Activated gamma-delta T cell (primary cell): ENCODE results near the gene GHRH.

ENCODE experiments used
- DNase-seq: peaks from one replicate; lab custom pipeline; 2025; lab: John Stamatoyannopoulos, UW

The GHRH gene

DNA sequence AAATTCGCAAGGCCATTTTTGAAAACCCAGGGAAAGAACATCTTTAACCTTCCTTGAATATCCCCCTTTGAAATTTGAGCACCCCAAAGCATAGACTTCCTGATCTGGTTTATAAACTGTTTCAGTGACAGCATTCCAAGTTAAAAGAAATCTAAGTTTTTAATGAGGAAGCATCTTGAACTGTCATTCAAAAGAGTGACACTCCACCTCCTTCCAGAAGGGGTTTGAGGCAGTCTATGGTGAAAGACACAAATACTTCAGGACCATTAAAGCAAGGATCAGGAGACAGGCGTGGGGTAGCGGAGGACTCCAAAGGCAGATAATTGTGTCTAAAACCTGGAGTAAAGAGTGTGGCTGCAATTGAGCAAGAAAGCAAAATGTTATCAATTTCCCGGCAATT, 691 bp downstream of the GHRH start:
- no peak for DNase-seq

DNA sequence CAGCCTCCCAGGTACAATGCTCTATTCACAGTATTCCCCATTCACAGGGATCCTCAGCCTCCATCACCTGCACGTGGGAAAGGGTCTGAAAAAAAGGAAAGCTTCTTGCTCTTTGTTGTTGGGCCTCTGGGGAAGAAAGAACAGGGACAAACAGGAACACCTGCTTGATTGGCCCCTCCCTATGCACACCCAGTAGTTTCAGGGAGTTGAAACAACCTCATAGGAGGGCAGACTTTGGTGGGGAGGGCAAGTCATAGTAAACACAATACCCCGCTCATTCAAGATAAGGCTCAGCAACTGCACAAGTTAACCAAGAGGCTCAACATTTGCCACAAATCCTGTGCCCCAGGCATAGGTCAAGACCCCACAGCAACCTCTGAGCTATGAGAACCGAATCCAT, 1.7 kb downstream of the GHRH start:
- no peak for DNase-seq

DNA sequence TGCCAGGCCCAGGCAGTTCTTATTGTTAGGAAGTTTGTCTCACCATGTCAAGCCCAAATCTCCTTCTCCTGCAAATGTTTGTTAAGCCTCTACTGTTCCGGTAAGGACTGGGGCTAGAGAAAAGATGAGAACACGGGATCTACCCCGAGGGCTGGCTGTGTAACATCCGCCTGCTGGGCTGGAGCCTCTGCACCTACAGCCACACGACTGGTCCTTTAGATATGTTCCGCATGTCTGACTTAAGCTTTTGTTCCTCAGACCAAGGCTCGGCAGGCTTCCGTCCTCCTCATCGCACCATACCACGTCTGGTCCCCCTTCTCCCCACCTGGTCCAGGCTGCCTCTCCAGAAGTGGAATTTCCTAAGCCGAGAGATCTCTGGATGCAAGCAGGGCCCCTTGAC, 2.6 kb downstream of the GHRH start:
- no peak for DNase-seq

DNA sequence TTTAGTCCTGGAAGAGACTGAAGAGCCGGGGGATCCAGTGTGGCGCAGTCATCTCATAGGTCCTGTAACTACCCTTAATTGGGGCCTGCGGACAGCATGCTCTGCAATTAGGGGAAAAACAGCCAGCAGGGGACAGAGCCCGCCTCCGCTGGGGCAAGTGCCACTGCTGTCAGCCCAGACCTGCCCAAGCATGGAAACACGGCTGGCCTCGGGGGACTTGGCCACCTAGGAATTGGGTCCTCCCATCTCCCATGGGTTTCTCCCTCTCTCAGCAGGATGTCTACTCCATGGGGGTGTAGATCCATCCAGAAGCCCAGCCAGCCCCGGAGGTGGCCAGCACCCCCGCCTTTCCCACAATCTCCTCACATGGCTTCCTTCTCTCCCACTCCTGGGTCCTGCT, 3.6 kb downstream of the GHRH start:
- no peak for DNase-seq

DNA sequence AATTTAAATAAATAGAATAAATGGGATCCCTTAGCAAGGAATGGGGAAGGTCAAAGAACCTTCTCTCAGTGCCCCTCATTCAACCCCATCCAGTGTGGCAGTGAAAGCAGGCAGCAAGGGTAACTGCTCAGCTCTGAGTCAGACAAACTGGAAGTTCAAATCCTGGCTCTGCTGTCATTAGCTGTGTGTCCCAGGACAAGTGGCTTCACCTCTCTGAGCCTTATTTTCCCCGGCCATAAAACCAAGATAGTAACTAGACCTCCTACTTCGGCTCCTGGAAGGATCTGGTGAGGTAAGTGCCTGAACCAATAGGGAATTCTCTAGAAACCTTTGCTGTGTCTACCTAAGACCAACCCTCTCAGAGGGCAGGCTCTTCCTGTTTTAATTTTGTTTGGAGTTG, 4.1 kb downstream of the GHRH start:
- no peak for DNase-seq

DNA sequence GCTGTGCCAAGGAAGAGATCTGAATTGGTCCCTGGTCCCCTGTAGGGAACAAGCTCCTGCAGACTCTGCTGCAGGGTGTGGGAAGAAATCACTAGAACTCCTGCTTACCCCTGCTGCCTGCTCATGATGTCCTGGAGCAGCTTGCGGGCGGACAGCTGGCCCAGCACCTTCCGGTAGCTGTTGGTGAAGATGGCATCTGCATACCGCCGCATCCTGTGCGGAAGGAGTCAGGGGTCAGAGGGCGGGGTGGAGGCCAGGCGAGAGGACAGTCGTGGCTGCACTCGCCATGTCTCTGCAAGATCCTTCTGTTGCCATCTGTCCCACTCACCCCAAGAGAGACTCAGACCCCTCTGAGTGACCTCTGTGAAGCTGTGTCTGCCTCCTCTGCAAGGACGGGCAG, 5.3 kb downstream of the GHRH start:
- DNase-seq = no peak

DNA sequence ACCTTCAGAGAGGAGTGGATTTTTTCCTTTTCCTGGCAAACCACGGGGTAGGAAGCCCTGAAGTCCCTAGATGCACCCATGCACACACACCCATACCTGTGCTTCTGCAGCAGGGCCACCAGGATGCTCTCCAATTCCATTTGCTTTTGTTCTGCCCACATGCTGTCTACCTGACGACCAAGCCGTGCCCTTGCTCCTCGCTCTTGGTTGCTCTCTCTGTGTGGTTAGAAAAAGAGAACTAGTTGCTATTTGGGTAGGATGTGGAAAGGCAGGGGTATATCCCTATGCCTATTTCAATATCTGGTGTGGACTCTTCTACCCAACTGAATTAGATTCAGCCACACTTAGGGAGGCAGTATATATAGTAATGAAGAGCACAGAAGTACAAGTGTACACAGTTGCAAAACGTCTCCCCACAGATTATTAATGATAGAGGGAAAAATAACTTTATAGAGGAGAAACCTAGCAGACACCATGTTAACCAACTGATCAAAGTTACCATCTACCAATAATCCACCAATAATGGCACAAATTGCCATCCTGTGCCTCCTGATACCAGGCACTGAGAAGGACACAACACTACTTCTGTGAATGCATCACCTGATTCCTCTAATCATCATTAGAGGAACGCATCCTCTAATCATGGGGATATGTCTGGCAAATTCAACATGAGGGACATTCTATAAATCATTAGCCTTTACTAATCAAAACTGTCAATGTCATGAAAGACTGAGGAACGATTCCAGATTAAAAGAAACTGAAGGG, 7.3 kb downstream of the GHRH start:
- no peak for DNase-seq

DNA sequence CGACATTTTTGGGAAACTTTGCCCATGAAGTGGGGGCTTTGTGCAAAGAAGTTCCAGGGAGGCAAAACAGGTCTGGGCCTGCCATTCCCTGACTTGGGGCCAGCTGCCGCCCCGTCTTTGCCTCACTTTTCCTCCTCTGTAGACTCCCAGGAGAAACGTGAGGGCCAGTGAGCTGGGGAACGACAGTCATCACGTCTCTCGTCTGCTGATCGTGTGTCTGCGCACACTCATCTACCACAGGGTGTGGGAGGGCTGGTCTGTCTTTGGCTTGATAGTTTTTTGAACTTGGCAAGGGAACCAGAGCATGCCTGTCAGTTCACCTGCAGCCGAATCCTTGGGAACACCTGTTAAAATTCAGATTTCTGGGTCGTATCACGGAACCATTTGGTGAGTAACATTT, 8.5 kb downstream of the GHRH start:
- no peak for DNase-seq

DNA sequence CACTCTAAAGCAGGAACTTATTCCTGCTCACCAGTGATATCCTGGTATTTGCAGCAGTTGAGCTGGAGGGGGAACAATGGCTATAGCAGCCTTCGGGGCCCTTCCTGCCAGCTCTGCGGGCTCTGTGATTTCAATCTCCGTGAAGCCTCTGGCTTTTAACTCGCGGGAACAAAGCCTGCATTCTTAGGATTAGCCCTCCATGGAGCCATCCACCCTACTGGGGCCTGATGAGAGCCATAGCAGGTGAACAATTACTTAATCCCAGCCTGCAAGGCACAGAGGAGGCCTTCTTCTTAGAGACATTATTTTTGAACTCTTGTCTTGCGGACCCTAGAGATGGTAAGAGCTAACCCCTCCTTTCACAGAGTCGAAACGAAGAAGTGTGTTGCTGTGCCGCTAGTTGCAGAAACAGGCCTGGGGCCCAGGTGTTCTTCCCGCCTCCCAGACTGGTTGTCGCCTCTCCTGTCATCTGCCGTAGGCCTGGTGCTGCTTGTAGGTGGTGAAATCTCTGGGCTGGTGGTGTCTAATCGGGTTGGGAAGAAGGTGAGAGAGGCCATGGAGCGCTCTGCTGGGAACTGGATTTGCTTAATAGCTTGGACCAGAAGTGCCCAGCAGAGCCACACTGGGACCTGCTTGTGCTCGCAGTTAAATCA, 9.7 kb downstream of the GHRH start:
- DNase-seq = no peak

DNA sequence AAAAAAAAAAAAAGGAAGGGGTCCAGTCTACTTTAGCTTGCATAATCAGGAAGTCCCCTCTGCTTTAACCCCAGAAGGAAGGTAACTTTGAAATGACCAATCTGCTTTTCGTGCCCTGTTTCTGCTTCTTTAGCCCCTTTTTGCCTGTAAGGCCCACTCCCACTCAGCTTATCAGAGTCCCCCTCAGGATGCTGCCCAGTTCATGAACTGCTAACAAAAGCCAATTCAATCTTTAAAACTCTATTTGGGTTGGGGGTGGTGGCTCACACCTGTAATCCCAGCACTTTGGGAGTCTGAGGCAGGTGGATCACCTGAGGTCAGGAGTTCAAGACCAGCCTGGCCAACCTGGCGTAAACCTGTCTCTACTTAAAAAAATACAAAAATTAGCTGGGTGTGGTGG, 12.3 kb downstream of the GHRH start:
- DNase-seq = no peak

DNA sequence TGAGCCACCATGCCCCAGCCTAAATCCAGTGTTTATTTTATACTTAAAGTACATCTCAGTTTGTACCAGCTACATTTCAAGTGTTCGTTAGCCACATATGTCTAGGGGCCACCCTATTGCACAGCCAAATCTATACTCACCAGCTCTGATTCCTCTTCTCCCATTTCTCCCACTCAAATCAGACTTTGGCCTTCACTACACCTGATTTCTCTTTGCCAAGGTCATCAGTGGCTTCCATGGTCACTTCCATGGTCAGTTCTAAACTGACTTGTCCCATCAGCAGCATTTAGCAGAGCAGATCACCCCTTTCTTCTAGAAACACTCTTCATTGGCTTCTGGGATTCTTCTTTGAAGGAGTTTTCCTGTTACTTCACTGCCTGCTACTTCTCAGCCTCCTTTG, 14.1 kb downstream of the GHRH start:
- DNase-seq = no peak

DNA sequence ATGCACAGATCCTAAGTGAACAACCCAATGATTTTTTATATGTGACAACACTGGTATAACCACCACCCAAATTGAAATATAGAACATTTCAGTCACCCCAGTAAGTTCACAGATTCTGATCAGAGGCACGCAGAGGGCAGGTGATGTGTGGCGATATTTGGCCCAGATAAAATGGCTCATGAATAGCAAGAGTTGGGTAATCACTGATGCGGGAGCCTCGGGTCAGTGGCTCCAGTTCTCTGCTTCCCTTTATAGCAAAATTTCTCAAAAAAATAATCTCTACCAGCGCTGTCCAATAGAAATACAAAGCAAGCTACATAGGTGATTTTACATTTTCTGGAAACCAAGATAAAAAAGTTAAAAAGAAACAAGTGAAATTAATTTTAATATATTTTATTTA, 14.9 kb downstream of the GHRH start:
- no peak for DNase-seq

DNA sequence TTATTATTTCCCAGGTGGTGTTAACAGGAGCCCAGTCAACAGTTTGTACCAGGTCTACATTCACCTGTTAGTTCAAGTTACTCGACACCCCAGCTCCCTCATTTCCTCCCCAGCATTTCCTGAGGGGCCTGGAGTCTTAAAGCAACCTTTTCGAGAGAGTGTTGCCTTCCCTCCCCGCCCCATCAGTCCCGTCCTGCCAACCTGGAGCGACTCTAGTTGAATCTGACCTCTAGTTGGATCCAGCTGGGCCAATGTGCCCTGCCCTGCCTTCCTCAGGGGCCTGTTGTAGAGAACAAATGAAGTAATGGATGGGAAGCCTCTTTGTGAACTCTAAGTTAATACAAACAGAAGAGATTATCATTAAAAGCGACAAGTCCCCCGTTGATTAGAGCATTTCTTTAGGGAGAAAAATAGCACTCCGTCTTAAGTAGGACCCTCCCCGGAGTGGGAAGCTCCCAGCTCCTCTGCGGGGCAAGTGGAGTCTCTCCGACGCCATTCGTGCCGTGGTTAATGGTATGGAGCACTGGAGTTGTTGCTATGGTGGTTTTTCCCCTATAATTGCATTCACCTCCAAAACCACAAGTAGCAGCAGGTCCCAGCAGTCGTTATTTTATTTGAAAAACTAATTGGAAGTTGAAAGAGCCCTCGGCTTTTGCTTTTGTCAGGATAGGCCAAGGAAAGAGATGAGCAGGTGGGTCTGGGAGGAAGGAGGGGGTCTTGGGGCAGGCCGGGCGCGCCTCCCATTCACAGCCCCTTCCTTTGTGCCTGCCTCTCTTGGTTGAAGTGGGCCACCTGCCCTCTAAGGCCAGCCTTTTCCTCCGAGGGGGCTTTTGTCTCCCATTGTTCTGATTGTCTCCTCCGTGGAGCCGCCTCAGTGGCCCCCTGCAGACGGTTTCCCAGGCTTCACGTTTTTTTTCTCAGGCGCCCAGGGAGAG, 16.1 kb downstream of the GHRH start:
- no peak for DNase-seq

DNA sequence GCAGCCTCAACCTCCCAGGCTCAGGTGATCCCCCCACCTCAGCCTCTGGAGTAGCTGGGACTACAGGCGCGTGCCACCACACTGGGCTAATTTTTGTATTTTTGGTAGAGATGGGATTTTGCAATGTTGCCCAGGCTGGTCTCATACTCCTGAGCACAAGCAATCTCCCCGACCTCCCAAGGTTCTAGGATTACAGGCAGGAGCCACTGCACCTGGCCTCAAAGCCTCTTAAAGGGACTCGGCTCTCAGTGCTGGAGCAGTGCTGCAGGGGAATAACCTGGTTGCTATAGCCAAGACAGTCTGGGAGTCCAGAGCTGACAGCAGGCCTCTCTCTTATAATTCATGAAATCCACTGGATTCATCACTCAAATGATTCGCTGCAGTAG, 17.0 kb downstream of the GHRH start:
- no peak for DNase-seq

DNA sequence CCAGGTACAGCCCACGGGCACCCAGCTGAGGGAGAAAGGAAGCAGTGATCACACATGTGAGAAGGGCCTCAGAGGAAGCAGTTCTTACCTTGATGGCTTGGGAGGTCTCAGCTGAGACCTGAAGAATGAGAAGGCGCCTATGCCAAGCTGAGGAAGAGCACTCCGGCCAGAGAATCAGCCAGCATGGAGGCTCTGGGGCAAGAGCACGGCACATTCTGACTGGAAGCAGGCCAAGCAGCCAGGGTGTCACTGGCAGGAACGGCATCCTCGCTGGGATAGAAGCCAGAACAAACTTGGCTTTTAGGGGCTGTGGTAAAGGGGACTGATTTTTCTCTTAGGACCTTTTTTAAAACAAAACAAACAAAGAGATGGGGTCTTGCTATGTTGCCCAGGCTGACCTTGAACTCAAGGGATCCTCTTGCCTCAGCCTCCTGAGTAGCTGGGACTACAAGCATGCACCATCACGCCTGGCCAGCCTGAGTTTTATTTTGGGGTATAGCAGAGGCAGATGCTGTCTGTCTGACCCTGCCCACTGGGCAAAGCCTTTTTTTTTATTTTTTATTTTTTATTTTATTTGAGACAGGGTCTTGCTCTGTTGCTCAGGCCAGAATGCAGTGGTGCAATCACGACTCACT, 17.6 kb downstream of the GHRH start:
- no peak for DNase-seq

DNA sequence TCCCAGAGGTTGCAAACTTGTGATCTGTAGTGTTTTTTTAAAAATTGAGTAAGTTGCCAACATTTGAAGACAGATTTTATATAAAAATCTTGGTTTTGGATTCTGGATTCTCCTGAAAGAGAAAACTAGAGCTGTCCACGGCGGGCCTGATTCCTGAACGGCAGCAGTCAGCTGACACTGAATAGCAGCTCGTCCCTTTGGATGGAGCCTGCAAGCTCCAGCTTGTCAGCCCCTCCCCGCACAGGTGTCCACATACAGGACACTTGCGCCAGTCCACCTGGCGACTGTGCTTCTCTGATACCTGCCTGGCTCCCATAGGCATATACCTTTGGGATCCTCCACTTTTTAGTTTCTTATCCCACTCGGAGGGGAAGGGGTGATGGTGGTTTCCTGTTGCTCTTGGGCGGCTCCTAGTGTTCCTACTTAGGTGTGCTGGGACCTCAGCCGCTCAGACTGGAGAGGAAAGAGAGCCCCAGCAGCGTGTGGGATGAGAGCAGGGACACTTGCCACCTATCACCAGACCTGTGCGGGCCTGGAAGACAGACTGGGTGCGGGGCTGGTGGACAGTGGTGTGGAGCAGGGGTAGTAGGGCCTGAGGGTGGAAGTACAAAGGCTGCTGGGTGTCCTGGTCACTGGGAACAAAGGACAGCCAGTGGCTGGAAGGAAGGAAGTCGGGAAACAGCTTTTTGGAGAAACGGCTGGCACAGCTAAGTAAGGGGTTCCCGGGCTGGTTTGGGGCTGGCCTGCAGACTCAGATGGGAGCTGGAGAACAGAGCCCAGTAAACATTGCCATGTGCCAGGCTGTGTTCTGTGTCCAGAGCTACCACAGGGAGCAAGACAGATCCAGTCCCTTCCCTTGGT, 18.3 kb downstream of the GHRH start:
- no peak for DNase-seq

DNA sequence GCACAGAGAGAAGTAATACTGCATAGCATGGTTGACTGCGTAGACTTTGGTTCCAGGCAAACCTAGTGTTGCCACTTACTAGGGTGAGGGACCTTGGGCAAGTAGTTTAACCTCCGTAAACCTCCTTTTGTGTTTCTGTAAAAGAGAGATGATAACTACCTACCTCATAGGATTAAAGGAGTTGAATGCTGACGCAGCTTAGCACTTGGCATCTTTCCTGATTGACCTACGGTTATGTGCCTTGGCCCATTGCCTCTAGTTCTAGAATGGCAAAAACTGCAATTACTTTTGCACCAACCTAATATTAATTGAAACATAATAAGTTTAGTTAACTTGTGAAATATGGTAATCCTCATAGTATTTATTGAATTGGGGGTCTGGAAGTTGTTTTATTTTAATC, 19.1 kb downstream of the GHRH start:
- no peak for DNase-seq

DNA sequence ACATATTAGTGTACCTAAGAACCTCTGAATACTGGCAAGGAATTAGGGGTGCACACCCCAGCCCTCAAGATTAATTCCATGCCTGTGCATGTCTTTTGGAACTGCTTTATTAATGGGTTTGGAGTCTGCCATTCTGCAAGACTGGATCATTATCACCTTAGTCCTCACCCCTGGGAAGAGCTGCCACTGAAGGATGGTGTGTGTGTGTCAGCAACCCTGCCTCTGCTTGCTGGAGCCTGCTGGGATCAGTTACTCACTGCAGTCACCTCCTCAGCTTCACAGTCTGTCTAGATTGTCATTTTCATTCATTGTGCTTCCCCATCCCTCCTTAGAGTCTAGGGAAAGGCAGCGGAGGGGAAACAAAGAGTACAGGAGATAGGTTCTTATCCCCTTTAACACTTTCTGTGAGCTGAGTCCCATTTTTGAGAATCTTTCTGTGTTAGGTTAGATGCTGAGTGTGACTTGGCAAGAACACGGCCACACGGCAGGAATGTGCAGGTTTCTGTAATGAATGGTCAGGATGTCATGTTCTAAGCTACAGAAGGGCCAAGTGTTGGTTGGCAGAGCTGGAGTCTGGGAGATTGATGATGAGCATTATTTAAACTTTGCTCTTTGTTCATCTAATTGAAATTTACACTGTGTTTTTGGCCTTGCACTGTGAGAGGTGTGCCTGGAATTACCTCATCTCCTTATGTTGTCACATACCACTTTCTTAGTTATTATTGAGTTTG, 21.1 kb downstream of the GHRH start:
- no peak for DNase-seq

DNA sequence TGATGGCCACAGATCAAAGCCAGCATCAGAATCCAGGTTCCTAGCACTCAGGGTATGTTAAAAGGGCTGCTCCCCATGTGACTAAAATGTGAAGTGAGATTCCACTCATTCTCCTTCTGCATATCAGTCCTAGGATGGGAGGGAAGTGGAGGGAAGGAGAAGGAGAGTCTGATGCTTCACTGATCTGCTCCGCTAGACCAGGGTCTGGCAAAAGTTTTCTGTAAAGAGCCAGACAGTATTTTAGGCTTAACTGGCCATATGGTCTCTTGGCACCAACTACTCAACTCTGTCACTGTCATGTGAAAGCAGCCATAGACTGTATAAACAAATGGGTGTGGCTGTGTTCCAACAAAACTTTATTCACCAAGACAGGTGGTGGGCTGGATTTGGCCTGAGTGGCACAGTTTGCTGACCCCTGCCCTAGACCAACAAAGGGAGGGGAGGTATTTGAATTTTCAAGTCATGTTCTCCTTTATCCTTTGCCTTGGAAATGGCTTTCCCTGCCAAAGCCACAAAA, 22.6 kb downstream of the GHRH start:
- no peak for DNase-seq

DNA sequence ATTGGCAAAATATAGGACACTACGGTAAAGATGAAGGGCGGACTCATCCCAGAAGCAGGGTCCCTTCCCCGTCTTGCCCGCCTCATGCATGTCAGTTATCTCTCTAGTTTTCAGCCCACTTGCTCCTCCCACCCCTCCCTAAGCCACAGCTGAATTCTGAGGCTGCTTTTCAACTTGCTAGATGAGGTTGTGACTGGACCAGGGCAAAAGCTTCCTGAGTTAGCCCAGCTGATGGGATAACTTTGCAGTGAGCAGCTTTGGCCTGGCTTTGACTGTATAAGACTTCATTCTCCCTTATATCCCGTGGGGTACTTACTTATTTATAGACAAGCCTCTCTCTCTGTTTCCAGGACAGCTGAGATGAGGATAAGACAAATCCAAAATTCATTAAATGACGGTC, 23.2 kb downstream of the GHRH start:
- no peak for DNase-seq
